Immature natural killer cell (primary cell): ENCODE measurements around the gene FGGY. TPM values are rescaled to one million over a fixed set of nuclear protein-coding genes. Genes with fewer than 3 reads are reported as not detected.

Experiments used
- DNase-seq, 3 donors: peaks; one replicate each; pipeline ENCODE4 v3.0.0; 2022; ENCODE audit warnings: mixed read lengths in 1 of 3
- H3K27ac Mint-ChIP-seq, 6 donors: one replicate each; pipeline ENCODE4 v1.8.0; 2020; ENCODE audit warnings: mixed read lengths in 6 of 6, mild to moderate bottlenecking in 5 of 6, inconsistent platforms in 4 of 6, moderate library complexity in 3 of 6
- H3K27me3 Mint-ChIP-seq, 3 donors: one replicate each; pipeline ENCODE4 v1.8.0; 2020 to 2021; ENCODE audit warnings: low read depth in 3 of 3, mild to moderate bottlenecking in 3 of 3, mixed read lengths in 3 of 3, moderate library complexity in 3 of 3, inconsistent platforms in 1 of 3
- H3K36me3 Mint-ChIP-seq, 3 donors: one replicate each; pipeline ENCODE4 v1.8.0; 2020; ENCODE audit warnings: mixed read lengths in 3 of 3, inconsistent platforms in 2 of 3, mild to moderate bottlenecking in 2 of 3
- H3K4me1 Mint-ChIP-seq, 2 donors: one replicate each; pipeline ENCODE4 v1.8.0; 2020; ENCODE audit warnings: inconsistent platforms in 2 of 2, mild to moderate bottlenecking in 2 of 2, mixed read lengths in 2 of 2, moderate library complexity in 1 of 2
- H3K4me3 Mint-ChIP-seq, 5 donors: one replicate each; pipeline ENCODE4 v1.8.0; 2020; ENCODE audit warnings: mild to moderate bottlenecking in 5 of 5, mixed read lengths in 5 of 5, inconsistent platforms in 3 of 5, moderate library complexity in 3 of 5
- H3K9me3 Mint-ChIP-seq, 6 donors: one replicate each; pipeline ENCODE4 v1.8.0; 2020; ENCODE audit warnings: mild to moderate bottlenecking in 6 of 6, mixed read lengths in 6 of 6, inconsistent platforms in 4 of 6, moderate library complexity in 3 of 6
- polyA plus RNA-seq, 3 donors: library from polyadenylated mRNA; unstranded; fragments of 300-500 nt; fragmentation: Illumina TruSeq; gene quantifications; one replicate each; pipeline ENCODE4 v1.2.3, GENCODE V29; 2021

FGGY gene
- polyA plus RNA-seq, 3 donors from 2014 or later, result 4.0 to 8.4 (median 5.1) TPM

DNA sequence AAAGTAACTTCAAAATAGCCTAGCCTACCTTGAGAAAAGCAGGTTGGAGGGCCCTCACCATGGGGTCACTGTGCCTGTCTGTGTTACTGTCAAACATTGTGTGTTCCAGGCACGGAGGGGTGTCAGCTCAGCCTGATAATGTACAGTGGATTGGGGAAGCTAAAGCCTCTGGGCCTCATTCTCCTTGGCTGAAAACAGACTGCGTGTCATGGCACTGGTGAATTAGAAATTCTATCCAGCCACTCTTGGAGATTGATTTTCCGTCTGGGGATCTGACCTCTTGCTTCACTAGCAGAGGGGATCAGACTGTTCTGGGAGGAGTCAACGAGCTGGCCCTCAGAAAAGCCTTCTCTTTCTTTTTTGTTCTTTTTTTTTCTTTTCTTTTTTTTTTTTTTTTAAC, 394.4 kb downstream of the FGGY start:
- peaks cover 0 to 1% (median 0%) of the 10 kb centered on the region in 3 donors for H3K27me3 Mint-ChIP-seq

DNA sequence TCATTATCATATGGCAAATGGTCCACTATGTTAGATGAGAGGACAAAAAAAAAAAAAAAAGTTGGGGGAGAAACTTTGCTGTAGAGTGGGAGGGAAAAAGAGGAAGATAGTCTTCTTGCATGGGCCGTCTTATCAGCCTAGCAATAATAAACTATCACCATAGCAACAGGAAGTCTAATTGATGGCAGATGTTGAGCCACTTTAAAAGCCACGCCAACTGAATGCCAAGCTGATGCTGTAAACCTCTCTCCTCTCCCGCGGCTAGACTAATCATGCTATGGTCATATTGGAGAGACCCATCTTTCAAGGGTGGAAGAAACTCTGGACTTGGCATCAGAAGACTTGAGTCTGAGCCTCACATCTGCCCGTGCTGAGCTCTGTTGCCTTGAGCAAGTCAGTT, 395.7 kb downstream of the FGGY start:
- Mint-ChIP-seq H3K9me3 (peaks cover 0 to 2% (median 0%) of the 10 kb centered on the region in 6 donors), H3K27me3 (peaks cover 0 to 1% (median 0%) of the 10 kb centered on the region in 3 donors), H3K27ac (no peak overlapping the region), H3K36me3 (peaks cover 0 to 8% (median 4%) of the 10 kb centered on the region in 3 donors), H3K4me3 (no peak overlapping the region), H3K4me1 (peaks cover 12 to 14% of the 10 kb centered on the region in 2 donors)
- no peak for DNase-seq

More for the DNA sequence above, 394.4 kb downstream of the FGGY start:
- peaks cover 0 to under 1% of the 10 kb centered on the region in 2 donors for H3K4me1 Mint-ChIP-seq
- no peak overlapping the region for H3K4me3 Mint-ChIP-seq
- no peak overlapping the region for H3K27ac Mint-ChIP-seq
- H3K9me3 Mint-ChIP-seq, result peaks cover 0 to 2% (median 0%) of the 10 kb centered on the region in 6 donors
- peaks cover 0 to 8% (median 4%) of the 10 kb centered on the region in 3 donors for H3K36me3 Mint-ChIP-seq
- no peak for DNase-seq

DNA sequence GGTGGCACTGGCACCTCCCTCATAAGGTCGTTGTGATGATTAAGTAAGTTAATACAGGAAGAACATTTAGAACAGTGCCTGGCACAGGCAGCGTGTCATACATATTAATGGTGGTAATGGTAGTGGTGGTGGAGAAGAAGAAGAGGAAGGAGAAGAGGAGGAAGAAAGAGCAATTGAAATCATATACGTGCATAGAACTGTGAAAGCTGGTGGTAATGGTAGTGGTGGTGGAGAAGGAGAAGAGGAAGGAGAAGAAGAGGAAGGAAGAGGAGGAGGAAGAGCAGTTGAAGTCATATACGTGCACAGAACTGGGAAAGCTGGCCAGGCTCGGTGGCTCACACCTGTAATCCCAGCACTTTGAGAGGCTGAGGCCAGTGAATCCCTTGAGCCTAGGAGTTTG, 396.5 kb downstream of the FGGY start:
- peaks cover 0 to 2% (median 0%) of the 10 kb centered on the region in 6 donors for H3K9me3 Mint-ChIP-seq
- peaks cover 0 to 1% (median 0%) of the 10 kb centered on the region in 3 donors for H3K27me3 Mint-ChIP-seq
- peaks cover 18 to 21% of the 10 kb centered on the region in 2 donors for H3K4me1 Mint-ChIP-seq
- H3K27ac Mint-ChIP-seq, result no peak overlapping the region
- H3K36me3 Mint-ChIP-seq, result peaks cover 0 to 8% (median 4%) of the 10 kb centered on the region in 3 donors
- H3K4me3 Mint-ChIP-seq, result no peak overlapping the region
- DNase-seq, result no peak

DNA sequence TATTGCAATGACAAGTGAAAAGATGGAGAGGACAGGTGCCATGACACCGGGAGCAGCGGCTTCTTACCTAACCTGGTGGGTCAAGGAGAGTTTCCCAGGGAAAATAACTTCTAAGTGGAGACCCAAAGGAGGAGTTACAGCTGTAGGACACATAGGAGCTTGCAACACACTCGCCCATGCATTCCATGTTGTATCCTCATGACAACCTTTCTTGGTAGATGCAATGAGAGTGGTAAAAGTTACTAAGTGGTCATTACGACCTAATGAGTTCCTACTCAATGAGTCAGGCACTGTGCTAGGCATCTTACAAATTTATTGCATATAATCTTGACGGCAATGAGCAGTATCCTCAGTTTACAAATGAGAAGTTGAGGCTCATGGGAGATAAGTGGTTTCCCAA, 398.4 kb downstream of the FGGY start:
- H3K4me3 Mint-ChIP-seq, result no peak overlapping the region
- H3K9me3 Mint-ChIP-seq, result no peaks in the 10 kb centered on the region
- H3K27ac Mint-ChIP-seq, result no peak overlapping the region
- no peak for DNase-seq
- H3K36me3 Mint-ChIP-seq, result peaks cover 0 to 5% (median 0%) of the 10 kb centered on the region in 3 donors
- peaks cover 0 to 1% (median 0%) of the 10 kb centered on the region in 3 donors for H3K27me3 Mint-ChIP-seq
- peaks cover 20 to 30% of the 10 kb centered on the region in 2 donors for H3K4me1 Mint-ChIP-seq

DNA sequence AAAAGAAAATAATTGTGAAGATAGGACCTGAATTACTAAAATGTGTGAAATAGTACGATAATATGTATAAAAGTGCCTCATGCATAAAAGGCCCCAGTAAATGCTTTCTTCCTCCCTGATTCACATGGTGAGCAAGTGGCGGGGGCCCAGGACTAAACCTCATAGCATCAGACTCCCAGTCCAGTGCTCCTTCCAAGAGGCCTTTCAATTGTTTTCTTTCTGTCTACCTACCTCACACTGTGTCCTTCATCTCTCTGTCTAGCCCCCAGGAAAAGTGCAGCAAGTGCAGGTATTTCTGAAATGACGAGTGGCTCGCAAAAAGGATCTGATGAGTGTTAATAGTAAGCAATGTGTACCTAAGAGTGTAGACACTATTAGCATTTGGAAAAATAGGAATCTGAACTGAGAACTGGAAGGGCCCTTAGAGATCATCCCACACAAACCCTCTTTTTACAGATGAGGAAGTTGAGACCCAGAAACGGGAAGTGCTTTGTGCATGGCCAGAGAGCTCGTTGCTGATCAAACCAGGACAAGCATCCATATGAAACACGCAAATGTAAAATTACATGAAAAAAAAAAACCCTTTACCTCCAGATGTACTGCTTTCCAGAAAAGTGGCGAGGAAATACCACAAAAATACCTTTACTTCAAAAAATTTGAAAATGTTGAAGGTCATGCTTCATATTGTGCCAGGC, 399.7 kb downstream of the FGGY start:
- DNase-seq, result no peak
- Mint-ChIP-seq H3K27me3 (peaks cover 0 to 1% (median 0%) of the 10 kb centered on the region in 3 donors), H3K4me3 (peak overlapping the region; percentile 26 to 75 (median 72)), H3K27ac (peak overlapping the region in 1 of 6 donors; percentile 28), H3K9me3 (no peaks in the 10 kb centered on the region), H3K4me1 (peaks cover 20 to 30% of the 10 kb centered on the region in 2 donors), H3K36me3 (peaks cover 0 to 5% (median 0%) of the 10 kb centered on the region in 3 donors)

DNA sequence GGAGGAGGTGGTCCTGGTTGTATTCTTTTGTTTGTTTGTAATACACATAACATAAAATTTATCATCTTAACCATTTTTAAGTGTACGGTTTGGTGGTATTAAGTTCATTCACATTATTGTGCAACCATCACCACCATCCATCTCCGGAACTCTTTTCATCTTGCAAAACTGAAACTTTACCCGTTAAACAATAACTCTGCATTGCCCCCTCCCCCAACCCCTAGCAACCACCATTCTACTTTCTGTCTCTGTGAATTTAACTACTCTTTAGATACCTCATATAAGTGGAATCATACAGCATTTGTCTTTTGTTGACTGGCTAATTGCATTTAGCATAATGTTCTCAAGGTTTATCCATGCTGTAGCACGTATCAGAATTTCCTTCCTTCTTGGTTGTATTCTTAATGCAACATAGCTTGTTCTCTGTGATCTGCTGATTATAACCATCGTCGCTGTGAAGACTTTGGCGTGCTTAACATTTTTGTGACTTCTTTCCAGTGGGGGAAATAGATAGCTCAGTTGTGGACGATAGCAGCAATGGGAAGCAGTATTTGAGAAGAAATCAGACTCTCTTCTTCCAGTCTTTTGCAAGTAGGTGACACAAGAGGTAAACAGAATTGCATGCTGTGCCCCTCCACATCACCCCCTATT, 400.4 kb downstream of the FGGY start:
- peaks cover 0 to 5% (median 0%) of the 10 kb centered on the region in 3 donors for H3K36me3 Mint-ChIP-seq
- peaks cover 20 to 30% of the 10 kb centered on the region in 2 donors for H3K4me1 Mint-ChIP-seq
- H3K9me3 Mint-ChIP-seq, result no peaks in the 10 kb centered on the region
- H3K27me3 Mint-ChIP-seq, result peaks cover 0 to 1% (median 0%) of the 10 kb centered on the region in 3 donors
- H3K4me3 Mint-ChIP-seq, result peak overlapping the region; percentile 65 to 80 (median 73)
- peak in 2 of 3 donors; percentile 12 to 23 for DNase-seq
- H3K27ac Mint-ChIP-seq, result peak overlapping the region in 5 of 6 donors; percentile 2 to 71 (median 65)

DNA sequence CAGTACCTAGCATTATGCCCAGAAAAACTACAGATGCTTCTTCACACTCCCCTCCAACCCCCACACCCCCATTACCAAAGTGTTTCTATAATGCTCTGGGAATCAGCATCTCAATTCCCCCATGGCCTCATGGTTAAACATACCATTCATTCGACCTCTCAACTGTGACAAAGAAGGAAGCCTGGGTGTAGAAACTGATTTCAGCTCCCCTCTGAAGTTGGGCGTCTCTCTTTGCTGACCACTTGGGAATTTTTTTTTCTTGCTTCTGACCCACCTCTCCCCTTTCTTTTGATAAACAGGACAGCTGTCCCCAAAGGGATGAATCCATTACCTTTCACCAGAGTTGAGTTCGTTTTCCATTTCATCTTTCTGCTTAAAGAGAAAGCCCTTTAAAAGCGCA, 401.5 kb downstream of the FGGY start:
- peaks cover 0 to 1% (median 0%) of the 10 kb centered on the region in 3 donors for H3K27me3 Mint-ChIP-seq
- no peak for DNase-seq
- peaks cover 20 to 30% of the 10 kb centered on the region in 2 donors for H3K4me1 Mint-ChIP-seq
- H3K27ac Mint-ChIP-seq, result no peak overlapping the region
- H3K9me3 Mint-ChIP-seq, result no peaks in the 10 kb centered on the region
- peaks cover 0 to 2% (median 0%) of the 10 kb centered on the region in 3 donors for H3K36me3 Mint-ChIP-seq
- no peak overlapping the region for H3K4me3 Mint-ChIP-seq

DNA sequence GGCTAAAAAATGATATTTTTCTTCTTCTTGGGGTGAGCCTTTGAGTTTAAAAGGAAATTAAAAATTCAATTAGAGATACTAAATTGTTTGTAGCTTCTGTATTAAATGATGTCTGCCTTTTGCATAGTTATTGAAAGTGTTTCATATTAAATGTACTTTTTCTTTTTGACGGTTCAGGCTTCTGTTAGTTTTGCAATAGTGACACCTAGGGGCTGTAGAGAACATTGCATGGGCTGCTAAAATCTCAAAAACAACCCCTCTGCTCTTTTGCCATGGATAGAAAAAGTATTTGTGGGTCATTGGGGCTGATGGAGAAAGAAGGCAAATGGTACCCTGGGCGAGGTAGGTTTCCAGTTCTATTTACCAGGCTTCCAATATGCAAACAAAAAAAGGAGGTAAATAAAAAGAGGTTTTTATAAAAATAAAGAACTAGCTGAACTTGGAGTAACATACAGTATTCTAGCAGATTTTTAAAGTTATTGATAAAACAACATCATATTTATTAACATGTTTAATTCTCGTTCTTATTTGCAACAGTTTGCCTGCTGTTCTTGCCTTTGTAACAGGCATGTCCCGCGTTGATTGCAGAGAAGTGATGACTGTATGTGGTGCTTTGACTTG, 402.4 kb downstream of the FGGY start:
- no peak overlapping the region for H3K4me3 Mint-ChIP-seq
- H3K27me3 Mint-ChIP-seq, result no peaks in the 10 kb centered on the region
- H3K9me3 Mint-ChIP-seq, result peaks cover 0 to 1% (median 0%) of the 10 kb centered on the region in 6 donors
- peak; percentile 41 to 56 (median 53) for DNase-seq
- H3K27ac Mint-ChIP-seq, result no peak overlapping the region
- H3K36me3 Mint-ChIP-seq, result no peaks in the 10 kb centered on the region
- peaks cover 20 to 30% of the 10 kb centered on the region in 2 donors for H3K4me1 Mint-ChIP-seq

DNA sequence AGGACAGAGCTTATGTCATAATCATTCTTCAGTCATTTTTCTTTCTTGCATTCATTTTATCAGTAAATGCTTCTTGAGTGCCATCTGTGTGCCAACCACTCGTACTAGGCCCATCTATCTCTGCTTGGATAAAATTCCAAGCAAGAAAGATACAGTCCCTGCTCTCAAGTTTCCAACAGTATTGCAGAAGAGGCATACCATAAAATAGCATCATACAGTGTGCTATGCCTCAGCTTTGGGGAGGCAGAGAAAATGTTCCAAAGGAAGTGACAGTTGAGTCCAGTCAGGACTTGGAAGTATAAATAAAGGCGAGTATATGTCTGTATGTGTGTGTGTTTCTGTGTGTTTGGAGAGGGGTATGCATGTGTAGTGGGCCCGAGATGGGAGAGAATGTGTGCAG, 404.5 kb downstream of the FGGY start:
- DNase-seq, result no peak
- H3K4me3 Mint-ChIP-seq, result no peak overlapping the region
- H3K27ac Mint-ChIP-seq, result no peak overlapping the region
- peaks cover 0 to 1% (median 0%) of the 10 kb centered on the region in 6 donors for H3K9me3 Mint-ChIP-seq
- peaks cover 18 to 29% of the 10 kb centered on the region in 2 donors for H3K4me1 Mint-ChIP-seq
- H3K36me3 Mint-ChIP-seq, result no peaks in the 10 kb centered on the region
- no peaks in the 10 kb centered on the region for H3K27me3 Mint-ChIP-seq

DNA sequence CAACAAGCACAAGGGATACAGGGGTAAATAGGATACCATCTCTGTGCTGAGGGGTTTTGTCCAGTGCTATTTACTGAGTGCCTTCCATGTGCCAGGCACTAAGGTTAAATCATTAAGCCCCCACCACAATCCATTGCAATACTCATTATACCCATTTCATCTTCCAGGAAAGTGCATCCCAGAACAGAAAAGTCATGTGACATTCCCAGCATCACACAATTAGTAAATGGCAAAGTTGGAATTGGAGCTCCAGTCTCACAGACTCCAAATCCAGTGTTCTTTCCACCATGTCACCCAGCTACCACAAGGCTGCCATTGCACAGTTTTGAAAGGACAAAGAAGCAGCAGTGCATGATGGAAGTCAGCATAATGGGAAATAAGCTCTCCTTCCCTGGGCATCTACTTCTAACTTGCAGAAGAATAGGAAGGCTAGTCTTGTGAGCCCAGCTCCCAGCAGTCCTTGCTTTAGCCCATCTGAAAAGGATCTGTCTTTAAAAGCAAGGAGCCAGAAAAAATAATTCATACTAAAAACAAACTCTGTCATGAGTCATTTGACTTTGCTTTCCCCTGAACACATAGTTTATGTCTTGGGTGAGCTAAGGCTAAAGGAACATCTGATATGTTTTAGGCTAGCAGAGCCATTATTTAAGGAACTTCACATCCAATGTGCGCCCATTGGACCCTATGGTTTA, 406.5 kb downstream of the FGGY start:
- H3K27ac Mint-ChIP-seq, result no peak overlapping the region

DNA sequence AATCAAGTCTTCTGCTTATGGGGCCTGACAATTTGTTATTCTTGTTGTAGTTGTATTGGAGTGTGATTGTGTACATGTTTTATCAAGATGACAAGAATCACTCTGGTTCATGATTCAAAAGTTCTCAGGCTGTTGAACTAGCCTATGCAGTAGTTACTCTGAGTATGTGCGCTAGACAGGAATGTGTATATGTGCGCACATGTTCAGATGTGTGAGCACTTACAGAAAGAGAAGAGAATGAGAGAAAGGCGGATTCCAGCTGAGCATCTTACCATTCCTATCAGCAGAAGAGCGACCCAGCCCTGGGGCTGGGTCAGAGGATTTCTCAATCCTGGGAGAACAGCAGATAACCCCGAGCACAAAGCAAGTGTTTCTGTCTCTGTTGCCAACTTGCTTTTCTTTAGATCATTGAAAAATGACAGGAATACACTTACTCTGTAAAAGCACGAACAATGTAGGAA, 407.1 kb downstream of the FGGY start:
- no peak for DNase-seq
- no peak overlapping the region for H3K4me3 Mint-ChIP-seq
- H3K4me1 Mint-ChIP-seq, result peaks cover 2 to 5% of the 10 kb centered on the region in 2 donors
- H3K9me3 Mint-ChIP-seq, result peaks cover 0 to 1% (median 0%) of the 10 kb centered on the region in 6 donors
- H3K27ac Mint-ChIP-seq, result no peak overlapping the region
- H3K36me3 Mint-ChIP-seq, result peaks cover 0 to 1% (median 0%) of the 10 kb centered on the region in 3 donors
- peaks cover 0 to 2% (median 0%) of the 10 kb centered on the region in 3 donors for H3K27me3 Mint-ChIP-seq

More for the DNA sequence above, 406.5 kb downstream of the FGGY start:
- DNase-seq, result no peak
- peaks cover 0 to 1% (median 0%) of the 10 kb centered on the region in 6 donors for H3K9me3 Mint-ChIP-seq
- no peak overlapping the region for H3K4me3 Mint-ChIP-seq
- H3K36me3 Mint-ChIP-seq, result no peaks in the 10 kb centered on the region
- H3K4me1 Mint-ChIP-seq, result peaks cover 2 to 9% of the 10 kb centered on the region in 2 donors
- peaks cover 0 to 2% (median 0%) of the 10 kb centered on the region in 3 donors for H3K27me3 Mint-ChIP-seq

DNA sequence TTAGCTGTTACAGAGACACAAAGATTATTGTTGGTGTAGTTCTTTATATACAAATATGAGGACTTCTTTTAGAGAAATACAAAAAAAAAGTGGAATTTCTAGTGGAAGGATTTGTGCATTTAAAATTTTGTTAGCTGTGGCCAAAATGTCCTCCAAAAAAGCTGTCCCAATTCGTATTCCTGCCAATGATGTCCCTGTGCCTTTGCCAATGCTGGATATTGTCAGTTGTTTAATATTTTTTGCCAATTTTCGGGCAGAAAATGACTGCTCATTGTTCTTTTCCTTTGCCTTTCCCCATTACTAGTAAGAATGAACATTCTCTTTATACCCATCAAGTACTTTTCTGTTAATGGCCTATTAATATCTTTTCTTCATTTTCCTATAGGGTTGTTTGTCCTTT, 407.8 kb downstream of the FGGY start:
- Mint-ChIP-seq H3K4me3 (no peak overlapping the region), H3K9me3 (peaks cover 0 to 1% (median 0%) of the 10 kb centered on the region in 6 donors), H3K27me3 (peaks cover 0 to 2% (median 0%) of the 10 kb centered on the region in 3 donors), H3K27ac (no peak overlapping the region), H3K36me3 (peaks cover 0 to 5% (median 0%) of the 10 kb centered on the region in 3 donors), H3K4me1 (no peaks in the 10 kb centered on the region)
- DNase-seq, result no peak
